GM21367 (cell line): Measurements from ENCODE around the gene KLHL21.
"Not testable (repeated sequence)": the region's sequence is repeated elsewhere in the genome, so short reads cannot be mapped to it uniquely, and the experiment has no call there.

ENCODE experiments used
- ATAC-seq: cut with Tn5 transposase; IDR thresholded peaks from one replicate; pipeline ENCODE4 v1.9.1; 2021; ENCODE audit not compliant: unreplicated experiment

The KLHL21 gene

DNA sequence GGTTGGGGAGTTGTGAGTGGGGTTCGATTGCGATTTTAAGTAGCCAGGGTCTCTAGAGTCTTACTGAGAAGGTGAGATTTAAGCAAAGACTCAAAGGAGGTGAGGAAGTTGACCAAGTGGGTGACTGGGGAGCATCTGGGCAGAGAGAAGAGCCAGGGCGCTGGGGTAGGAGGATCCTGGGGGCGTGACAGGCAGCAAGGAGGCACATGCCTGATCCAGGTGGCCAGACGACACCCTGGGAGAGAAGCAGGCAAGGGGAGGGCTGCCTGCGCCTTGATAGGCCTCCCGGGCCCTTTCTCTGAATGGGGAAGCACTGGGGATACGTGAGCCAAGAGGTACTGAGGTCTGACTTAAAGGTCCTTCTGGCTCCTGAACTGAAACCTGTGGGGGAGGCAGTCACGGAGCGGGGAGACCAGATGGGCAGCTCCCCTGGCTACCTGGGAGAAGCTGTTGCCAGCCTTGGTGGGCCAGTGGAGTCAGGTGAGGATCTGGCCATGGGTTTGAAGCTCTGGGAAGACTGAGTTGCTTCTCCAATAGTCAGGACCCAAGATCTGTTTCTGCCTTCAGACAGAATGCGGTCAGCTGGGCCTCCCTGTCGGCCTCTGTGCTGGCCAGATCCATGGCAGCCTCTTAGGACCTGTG lies 17.5 kb downstream of the KLHL21 start:
- ATAC-seq = no peak

DNA sequence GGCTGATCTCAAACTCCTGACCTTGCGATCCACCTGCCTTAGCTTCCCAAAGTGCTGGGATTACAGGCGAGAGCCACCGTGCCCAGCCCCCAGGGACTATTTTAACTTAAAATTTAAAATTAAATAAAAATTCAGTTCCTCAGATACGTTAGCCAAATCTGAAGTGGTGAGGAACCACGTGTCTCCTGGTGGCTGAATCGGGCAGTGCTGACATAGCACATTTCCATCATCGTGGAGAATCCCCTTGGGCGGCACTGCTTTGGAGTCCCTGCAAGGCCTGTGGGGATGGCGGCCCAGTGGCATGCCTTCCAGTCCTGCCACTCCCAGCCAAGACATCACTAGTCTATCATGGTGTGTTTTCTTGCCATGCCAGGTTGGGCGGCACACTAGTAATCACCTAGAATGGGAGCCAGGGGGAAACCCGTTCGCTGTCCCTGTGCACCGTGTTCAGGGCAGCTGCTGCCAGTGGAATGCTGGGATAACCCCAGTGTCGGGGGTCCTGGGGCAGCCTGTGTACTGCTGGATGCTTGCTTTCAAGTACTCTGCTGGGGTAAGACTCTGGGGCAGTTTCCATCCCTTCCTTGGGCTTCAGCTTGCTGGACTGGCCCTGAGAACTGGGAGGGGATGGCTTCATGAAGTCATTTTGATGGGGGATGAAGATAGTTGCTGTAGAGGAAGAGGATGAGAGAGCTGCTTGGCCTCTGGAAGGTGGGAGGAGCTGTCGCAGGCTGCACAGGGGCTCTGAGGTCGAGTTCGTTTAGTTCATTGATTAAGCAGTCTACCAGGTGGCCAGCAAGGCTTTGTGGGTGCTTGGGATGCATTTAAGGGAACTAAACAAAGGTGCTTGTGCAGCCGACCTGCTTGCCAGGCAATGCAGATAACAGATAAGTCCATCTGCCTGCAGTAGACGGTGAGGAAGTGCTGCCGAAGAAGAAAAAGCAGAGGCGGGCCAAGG lies 18.3 kb downstream of the KLHL21 start:
- no peak for ATAC-seq

DNA sequence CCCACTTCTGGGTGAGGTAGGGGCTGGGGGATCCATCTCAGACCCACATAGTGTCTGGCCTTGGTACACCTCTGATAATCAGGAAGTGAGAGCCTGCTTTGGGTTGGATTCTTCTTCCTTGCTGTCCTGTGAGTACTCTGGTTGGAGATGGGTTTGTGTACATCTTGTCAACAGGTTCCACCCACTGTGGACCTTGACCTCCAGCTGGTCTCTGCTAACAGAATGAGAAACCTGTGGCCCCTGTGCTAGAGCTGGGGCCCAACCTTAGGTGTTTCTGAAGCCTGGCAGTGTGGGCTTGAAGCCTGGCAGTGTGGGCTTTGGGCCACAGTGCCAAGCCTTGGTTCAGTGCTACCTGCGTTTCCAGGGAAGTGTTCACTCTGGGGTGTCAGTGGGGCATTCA lies 20.3 kb downstream of the KLHL21 start:
- ATAC-seq = no peak

DNA sequence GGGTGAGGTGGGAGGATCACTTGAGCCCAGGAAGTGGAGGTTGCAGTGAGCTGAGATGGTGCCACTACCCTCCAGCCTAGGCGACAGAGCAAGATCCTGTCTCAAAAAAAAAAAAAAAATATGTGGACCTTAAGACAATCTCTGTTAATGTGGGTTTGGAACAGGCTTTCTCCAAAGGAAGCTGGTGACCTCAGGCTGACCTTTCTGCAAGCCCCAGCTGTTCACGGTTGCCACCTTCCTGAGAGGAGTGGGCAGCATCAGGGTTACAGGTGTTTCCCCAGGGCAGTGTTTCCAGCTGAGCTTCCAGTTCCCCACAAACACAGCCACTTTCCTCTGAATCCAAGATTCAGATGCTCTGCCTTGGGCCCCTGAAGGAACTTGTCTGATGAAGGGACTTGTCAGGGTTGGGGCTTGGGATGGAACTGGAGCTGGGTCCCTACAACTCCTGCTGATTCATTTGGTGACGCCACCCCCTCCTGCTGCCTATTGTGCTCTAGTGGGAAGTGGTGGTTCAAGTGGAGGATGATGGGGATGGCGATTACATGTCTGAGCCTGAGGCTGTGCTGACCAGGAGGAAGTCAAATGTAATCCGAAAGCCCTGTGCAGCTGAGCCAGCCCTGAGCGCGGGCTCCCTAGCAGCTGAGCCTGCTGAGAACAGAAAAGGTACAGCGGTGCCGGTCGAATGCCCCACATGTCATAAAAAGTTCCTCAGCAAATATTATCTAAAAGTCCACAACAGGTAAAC lies 20.9 kb downstream of the KLHL21 start:
- ATAC-seq = no peak

DNA sequence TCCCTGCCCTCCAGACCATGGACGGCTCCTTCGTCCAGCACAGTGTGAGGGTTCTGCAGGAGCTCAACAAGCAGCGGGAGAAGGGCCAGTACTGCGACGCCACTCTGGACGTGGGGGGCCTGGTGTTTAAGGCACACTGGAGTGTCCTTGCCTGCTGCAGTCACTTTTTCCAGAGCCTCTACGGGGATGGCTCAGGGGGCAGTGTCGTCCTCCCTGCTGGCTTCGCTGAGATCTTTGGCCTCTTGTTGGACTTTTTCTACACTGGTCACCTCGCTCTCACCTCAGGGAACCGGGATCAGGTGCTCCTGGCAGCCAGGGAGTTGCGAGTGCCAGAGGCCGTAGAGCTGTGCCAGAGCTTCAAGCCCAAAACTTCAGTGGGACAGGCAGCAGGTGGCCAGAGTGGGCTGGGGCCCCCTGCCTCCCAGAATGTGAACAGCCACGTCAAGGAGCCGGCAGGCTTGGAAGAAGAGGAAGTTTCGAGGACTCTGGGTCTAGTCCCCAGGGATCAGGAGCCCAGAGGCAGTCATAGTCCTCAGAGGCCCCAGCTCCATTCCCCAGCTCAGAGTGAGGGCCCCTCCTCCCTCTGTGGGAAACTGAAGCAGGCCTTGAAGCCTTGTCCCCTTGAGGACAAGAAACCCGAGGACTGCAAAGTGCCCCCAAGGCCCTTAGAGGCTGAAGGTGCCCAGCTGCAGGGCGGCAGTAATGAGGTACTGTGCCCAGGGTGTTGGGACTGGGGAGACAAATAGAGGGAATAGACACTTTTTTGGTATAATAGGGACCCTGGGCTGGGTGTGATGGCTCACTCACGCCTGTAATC lies 21.9 kb downstream of the KLHL21 start:
- no peak for ATAC-seq

DNA sequence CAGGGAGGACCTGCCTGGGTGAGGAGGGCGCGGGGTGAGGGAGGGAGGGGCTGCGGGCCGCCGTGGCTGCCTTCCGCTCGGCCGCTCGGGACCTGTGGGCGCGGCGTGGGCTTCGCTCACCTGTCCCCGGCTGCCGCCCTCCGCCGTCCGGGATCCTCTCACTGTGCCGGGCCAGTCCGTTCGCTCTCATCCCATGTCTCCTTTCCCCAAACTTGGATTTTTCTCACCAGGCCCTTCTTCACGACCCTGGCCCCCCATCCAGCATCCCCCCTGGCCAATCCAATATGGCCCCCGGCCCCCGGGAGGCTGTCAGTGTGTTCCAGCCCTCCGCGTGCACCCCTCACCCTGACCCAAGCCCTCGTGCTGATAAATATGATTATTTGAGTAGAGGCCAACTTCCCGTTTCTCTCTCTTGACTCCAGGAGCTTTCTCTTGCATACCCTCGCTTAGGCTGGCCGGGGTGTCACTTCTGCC lies 22.5 kb downstream of the KLHL21 start:
- no peak for ATAC-seq

DNA sequence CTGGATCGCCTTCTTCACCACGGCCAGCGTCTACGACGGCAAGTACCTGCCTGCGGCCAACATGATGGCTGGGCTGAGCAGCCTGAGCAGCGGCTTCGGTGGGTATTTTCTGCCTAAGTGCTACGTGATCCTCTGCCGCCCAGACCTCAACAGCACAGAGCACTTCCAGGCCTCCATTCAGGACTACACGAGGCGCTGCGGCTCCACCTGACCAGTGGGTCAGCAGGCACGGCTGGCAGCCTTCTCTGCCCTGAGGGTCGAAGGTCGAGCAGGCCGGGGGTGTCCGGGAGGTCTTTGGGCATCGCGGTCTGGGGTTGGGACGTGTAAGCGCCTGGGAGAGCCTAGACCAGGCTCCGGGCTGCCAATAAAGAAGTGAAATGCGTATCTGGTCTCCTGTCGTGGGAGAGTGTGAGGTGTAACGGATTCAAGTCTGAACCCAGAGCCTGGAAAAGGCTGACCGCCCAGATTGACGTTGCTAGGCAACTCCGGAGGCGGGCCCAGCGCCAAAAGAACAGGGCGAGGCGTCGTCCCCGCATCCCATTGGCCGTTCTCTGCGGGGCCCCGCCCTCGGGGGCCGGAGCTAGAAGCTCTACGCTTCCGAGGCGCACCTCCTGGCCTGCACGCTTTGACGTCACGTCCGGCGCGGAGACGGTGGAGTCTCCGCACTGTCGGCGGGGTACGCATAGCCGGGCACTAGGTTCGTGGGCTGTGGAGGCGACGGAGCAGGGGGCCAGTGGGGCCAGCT lies 23.1 kb downstream of the KLHL21 start, which contains the start of gene ZBTB48:
Gene ZBTB48 (plus strand): TSS at position 621 of the 745 bp plus-strand sequence. CDS start 616 bp downstream, outside the sequence.
- ATAC-seq = peak; percentile 95

DNA sequence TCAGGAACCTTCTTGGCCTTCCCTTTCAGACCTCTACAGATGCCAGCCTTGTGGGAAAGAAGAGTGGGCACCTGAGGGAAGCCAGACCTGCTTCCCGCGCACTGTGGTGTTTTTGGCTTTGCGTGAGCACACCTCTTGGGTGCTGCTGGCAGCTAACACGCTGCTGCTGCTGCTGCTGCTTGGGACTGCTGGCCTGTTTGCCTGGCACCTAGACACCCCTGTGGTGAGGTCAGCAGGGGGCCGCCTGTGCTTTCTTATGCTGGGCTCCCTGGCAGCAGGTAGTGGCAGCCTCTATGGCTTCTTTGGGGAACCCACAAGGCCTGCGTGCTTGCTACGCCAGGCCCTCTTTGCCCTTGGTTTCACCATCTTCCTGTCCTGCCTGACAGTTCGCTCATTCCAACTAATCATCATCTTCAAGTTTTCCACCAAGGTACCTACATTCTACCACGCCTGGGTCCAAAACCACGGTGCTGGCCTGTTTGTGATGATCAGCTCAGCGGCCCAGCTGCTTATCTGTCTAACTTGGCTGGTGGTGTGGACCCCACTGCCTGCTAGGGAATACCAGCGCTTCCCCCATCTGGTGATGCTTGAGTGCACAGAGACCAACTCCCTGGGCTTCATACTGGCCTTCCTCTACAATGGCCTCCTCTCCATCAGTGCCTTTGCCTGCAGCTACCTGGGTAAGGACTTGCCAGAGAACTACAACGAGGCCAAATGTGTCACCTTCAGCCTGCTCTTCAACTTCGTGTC lies 23.9 kb downstream of the KLHL21 start:
- no peak for ATAC-seq

DNA sequence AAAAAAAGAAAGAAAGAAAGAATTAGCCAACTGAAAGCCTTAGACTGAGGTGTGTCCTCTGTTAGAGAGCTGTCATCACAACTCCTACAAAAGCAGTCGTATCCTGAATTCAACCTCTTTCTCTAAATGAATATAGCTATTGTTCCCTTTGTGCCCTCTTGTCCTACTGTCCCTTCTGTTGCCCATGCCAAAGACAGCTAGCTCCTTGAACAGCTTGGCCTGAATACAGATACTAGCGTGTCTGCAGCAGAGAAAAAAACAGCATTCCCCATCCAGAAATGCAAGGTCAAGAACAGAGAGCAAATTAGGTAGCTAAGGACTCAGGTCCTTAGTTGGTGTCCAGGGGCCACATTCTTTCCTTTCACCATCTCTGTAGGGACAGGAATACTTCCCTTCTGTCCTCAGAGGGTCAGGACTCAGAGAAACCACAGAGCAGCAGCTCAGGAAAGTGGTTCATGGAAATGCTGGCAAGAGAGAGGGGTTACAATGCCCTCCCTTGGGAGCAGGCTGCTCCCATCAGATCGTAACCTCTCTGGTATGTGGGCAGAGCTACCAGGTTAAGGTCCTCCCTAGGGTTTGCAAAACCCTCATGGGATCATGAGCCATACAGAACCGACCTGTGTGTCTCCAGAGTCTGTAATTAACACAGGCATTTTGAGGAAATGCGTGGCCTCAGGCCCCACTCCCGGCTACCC lies 24.7 kb downstream of the KLHL21 start:
- ATAC-seq = no peak

DNA sequence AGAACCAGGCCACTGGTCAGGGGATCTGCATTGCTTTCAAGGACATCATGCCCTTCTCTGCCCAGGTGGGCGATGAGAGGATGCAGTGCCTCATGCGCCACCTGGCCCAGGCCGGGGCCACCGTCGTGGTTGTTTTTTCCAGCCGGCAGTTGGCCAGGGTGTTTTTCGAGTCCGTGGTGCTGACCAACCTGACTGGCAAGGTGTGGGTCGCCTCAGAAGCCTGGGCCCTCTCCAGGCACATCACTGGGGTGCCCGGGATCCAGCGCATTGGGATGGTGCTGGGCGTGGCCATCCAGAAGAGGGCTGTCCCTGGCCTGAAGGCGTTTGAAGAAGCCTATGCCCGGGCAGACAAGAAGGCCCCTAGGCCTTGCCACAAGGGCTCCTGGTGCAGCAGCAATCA lies 27.9 kb downstream of the KLHL21 start:
- ATAC-seq = no peak

DNA sequence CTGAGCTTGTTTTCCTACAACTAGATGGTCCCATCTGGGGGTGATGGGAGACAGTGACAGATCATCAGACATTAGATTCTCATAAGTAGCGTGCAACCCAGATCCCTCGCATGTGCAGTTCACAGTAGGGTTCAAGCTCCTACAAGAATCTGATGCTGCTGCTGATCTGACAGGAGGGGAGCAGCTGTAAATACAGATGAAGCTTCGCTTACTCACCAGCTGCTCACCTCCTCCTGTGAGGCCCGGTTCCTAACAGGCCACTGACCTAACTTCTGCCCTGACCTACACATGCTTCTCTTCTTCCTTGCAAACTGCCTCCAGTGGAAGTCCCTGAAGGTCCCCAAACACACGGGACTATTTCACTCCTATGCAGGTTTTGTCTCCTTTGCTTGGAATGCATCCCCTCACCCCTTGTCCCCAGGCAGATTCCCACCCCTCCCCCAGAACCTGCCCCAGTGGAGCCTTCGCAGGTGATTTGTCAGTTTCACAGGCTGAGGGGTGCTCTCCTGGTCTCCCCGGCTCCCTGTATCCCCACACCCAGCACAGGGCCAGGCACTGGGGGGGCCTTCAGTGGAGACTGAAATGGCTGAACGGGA lies 28.5 kb downstream of the KLHL21 start:
- ATAC-seq = no peak

DNA sequence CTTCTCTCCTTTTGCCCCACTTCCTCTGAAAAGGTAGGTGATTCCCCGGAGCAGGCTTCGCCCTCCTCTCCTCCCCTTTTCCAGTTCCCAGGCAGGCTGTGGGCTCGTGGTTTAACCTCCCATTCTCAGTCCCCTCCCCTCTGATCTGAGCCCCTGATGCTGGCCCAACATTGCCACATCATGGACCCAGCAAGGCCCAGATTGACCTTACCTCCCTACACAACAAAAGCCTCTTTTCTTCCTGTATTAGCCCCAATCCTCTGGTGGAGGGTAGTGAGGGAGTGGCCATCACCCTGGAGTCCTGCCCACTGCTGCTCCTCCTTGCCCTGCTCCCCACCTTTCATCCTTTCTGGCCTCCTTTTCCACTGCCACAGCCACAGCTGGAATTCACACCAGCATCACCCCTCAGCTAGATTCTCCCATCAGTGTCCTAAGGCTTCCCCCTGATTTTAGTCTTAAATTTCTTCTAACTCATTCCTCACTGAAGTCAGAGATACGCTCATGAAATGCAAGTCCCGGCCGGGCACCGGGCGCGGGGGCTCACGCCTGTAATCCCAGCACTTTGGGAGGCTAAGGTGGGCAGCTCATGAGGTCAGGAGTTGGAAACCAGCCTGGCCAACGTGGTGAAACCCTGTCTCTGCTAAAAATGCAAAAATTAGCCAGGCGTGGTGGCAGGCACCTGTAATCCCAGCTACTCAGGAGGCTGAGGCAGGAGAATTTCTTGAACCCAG lies 29.9 kb downstream of the KLHL21 start:
- ATAC-seq = no peak

DNA sequence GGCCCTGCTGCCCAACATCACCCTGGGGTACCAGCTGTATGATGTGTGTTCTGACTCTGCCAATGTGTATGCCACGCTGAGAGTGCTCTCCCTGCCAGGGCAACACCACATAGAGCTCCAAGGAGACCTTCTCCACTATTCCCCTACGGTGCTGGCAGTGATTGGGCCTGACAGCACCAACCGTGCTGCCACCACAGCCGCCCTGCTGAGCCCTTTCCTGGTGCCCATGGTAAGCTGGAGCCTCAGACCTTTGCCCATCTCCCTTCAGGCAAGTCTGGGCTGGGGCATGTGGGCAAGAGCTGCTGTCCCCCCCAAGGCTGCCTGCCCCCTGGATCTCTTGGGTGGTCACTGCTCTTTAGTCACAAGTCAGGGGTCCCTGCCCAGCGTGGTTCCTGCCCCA lies 31.7 kb downstream of the KLHL21 start:
- ATAC-seq = no peak

DNA sequence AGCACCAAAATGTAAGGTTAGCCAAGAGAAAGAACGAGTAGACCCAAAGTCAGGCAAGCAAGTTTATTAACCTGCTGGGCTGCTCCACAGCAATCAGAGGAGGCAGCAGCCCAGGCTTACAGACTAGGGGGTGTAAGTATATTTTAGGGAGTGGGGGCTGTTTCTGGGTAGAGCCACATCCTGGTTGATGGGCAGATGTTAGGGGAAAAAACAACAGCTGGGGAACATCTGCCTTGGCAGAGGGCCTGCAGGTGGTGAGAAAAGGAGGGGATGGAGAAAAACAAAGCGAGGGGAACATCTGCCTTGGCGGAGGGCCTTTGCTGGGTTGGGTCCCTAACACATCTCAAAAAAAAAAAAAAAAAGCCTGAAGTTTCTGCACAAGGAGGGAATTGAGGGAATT lies 32.6 kb downstream of the KLHL21 start:
- no peak for ATAC-seq

DNA sequence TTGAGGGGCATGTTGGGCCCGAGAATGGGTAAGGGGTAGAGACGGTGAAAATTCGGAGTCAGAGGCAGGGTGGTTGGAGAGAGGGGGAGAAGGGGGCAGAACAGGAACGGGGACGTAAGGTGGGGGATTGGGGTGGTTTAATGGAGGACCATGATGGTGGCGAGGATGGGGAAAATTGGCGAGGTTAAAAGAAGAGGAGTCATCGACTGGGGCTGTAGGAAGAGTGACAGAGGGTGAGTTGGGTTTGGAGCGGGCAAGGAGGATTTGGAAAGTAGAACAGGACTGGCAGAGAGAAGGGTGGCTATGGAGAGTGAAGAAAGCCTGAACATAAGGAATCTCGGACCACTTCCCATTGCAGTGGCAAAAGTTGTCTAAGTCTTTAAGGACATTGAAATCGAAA lies 33.6 kb downstream of the KLHL21 start:
- no peak for ATAC-seq

DNA sequence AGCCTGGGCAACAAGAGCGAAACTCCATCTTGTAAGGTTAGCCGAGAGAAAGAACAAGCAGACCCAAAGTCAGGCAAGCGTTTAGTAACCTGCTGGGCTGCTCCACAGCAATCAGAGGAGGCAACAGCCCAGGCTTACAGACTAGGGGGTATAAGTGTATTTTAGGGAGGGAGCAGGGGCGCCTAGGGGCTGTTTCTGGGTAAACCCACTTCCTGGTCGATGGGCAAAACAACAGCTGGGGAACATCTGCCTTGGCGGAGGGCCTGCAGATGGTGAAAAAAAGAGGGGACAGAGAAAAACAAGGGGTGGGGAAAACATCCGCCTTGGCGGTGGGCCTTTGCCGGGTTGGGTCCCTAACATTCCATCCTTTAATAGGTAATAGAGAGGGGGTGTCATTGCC lies 42.4 kb downstream of the KLHL21 start:
- no peak for ATAC-seq

DNA sequence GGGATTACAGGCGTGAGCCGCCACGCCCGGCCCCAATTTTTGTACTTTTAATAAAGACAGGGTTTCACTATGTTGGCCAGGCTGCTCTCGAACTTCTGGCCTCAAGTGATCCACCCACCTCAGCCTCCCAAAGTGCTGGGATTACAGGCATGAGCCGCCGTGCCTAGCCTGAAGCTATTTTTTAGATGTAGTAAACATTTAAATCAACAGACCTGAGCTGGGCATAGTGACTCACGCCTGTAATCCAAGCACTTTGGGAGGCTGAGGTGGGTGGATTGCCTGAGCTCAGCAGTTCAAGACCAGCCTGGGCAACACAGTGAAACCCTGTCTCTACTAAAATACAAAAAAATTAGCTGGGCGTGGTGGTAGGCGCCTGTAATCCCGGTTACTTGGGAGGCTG lies 43.5 kb downstream of the KLHL21 start:
- ATAC-seq = not testable (repeated sequence)

DNA sequence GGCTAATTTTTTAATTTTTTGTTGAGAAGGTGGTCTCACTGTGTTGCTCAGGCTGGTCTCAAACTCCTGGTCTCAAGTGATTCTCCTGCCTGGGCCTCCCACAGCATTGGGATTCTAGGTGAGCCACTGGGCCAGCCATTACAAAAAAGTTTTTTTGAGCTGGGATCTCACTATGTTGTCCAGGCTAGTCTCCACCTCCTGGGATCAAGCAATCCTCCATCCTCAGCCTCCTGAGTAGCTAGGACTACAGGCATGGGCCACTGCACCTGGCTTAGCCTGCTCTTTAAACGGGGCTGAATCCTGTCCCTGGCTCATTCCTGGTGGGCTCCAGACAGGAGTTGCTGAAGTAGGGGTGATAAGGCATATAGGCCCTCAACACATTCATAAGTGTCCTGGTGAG lies 45.1 kb downstream of the KLHL21 start:
- no peak for ATAC-seq
